SK-N-SH treated with all-trans-retinoic acid at 6 μM for 48 hours (cell line): ENCODE data around the gene NPAS3.

ENCODE experiments used
- ARNTL ChIP-seq: fragments of 450-650 bp; formaldehyde crosslinking; IDR thresholded peaks from 2 replicates; pipeline ENCODE4 v1.5.0; 2020; ENCODE audit warnings: low read depth, mild to moderate bottlenecking, moderate library complexity, borderline replicate concordance
- BACH2 ChIP-seq: fragments of 250-450 bp; sonication (Bioruptor Pico); IDR thresholded peaks from 2 replicates; pipeline ENCODE4 v1.9.0; 2021; ENCODE audit warnings: mild to moderate bottlenecking, borderline replicate concordance
- CSDC2 ChIP-seq: fragments of 250-450 bp; sonication (Bioruptor Pico); IDR thresholded peaks from 2 replicates; pipeline ENCODE4 v1.5.0; 2020; ENCODE audit warnings: mild to moderate bottlenecking, moderate library complexity
- GLIS3 ChIP-seq: fragments of 250-450 bp; sonication (Bioruptor Pico); IDR thresholded peaks from 2 replicates; pipeline ENCODE4 v1.5.0; 2020; ENCODE audit warnings: mild to moderate bottlenecking, moderate library complexity
- RARB ChIP-seq: fragments of 250-450 bp; sonication (Bioruptor Pico); IDR thresholded peaks from 2 replicates; pipeline ENCODE4 v1.8.0; 2021; ENCODE audit warnings: mild to moderate bottlenecking, moderate library complexity
- ZFP3 ChIP-seq: fragments of 250-450 bp; sonication (Bioruptor Pico); IDR thresholded peaks from 2 replicates; pipeline ENCODE4 v1.5.0; 2020; ENCODE audit warnings: mild to moderate bottlenecking, moderate library complexity
- ZFP30 ChIP-seq: fragments of 450-650 bp; formaldehyde crosslinking; IDR thresholded peaks from 2 replicates; pipeline ENCODE4 v1.5.0; 2022; ENCODE audit warnings: mild to moderate bottlenecking, moderate library complexity
- ZNF565 ChIP-seq: fragments of 450-650 bp; formaldehyde crosslinking; conservative IDR thresholded peaks from 2 replicates; pipeline ENCODE4 v1.5.0; 2020; ENCODE audit warnings: low read depth, mild to moderate bottlenecking, moderate library complexity
- ZNF8 ChIP-seq: fragments of 450-650 bp; formaldehyde crosslinking; IDR thresholded peaks from 2 replicates; pipeline ENCODE4 v1.5.0; 2020; ENCODE audit warnings: mild to moderate bottlenecking, moderate library complexity
- TF ChIP-seq, protein P1 (sequence below): fragments of 250-450 bp; sonication (Bioruptor Pico); IDR thresholded peaks from 2 replicates; pipeline ENCODE4 v1.8.0; 2020; ENCODE audit warnings: mild to moderate bottlenecking, moderate library complexity, borderline replicate concordance
- TF ChIP-seq, protein P2 (sequence below): fragments of 250-450 bp; sonication (Bioruptor Pico); IDR thresholded peaks from 2 replicates; pipeline ENCODE4 v1.5.1; 2020; ENCODE audit warnings: low read depth, mild to moderate bottlenecking, moderate library complexity
- TF ChIP-seq, protein P3 (sequence below): fragments of 250-450 bp; sonication (Bioruptor Pico); IDR thresholded peaks from 2 replicates; pipeline ENCODE4 v1.8.0; 2021; ENCODE audit warnings: low read depth, mild to moderate bottlenecking, moderate library complexity, borderline replicate concordance

DNA sequence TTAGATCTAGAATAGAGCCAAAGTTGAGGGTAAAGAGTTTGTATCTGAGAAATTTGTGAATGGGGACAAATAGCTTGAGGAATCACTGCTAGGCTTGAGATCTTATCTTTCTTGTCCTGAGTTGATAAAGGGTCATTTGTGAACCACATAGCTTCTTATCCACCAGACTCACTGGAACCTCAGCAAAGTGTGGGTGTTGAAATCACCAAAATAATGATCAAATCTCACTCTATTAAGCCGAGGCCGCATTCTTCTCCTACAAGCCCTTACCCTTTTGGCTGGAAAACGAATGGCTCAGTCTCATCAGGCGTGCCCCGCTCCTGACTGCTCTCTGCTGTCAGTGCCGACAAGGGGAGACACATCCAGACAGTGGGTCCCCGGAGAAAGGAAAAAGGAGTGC lies 771.6 kb downstream of the NPAS3 start:
- TF ChIP-seq, protein P1, sequence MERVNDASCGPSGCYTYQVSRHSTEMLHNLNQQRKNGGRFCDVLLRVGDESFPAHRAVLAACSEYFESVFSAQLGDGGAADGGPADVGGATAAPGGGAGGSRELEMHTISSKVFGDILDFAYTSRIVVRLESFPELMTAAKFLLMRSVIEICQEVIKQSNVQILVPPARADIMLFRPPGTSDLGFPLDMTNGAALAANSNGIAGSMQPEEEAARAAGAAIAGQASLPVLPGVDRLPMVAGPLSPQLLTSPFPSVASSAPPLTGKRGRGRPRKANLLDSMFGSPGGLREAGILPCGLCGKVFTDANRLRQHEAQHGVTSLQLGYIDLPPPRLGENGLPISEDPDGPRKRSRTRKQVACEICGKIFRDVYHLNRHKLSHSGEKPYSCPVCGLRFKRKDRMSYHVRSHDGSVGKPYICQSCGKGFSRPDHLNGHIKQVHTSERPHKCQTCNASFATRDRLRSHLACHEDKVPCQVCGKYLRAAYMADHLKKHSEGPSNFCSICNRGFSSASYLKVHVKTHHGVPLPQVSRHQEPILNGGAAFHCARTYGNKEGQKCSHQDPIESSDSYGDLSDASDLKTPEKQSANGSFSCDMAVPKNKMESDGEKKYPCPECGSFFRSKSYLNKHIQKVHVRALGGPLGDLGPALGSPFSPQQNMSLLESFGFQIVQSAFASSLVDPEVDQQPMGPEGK (CRISPR knock-in tag), result no peak
- TF ChIP-seq CSDC2 (no peak), GLIS3 (CRISPR knock-in tag) (no peak), ZNF8 (CRISPR knock-in tag) (no peak), RARB (CRISPR knock-in tag) (no peak), ARNTL (CRISPR knock-in tag) (no peak), ZNF565 (CRISPR knock-in tag) (no peak), ZFP30 (no peak), BACH2 (CRISPR knock-in tag) (no peak), ZFP3 (CRISPR knock-in tag) (no peak)
- TF ChIP-seq, protein P2, sequence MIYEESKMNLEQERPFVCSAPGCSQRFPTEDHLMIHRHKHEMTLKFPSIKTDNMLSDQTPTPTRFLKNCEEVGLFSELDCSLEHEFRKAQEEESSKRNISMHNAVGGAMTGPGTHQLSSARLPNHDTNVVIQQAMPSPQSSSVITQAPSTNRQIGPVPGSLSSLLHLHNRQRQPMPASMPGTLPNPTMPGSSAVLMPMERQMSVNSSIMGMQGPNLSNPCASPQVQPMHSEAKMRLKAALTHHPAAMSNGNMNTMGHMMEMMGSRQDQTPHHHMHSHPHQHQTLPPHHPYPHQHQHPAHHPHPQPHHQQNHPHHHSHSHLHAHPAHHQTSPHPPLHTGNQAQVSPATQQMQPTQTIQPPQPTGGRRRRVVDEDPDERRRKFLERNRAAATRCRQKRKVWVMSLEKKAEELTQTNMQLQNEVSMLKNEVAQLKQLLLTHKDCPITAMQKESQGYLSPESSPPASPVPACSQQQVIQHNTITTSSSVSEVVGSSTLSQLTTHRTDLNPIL (CRISPR knock-in tag), result no peak
- TF ChIP-seq, protein P3, sequence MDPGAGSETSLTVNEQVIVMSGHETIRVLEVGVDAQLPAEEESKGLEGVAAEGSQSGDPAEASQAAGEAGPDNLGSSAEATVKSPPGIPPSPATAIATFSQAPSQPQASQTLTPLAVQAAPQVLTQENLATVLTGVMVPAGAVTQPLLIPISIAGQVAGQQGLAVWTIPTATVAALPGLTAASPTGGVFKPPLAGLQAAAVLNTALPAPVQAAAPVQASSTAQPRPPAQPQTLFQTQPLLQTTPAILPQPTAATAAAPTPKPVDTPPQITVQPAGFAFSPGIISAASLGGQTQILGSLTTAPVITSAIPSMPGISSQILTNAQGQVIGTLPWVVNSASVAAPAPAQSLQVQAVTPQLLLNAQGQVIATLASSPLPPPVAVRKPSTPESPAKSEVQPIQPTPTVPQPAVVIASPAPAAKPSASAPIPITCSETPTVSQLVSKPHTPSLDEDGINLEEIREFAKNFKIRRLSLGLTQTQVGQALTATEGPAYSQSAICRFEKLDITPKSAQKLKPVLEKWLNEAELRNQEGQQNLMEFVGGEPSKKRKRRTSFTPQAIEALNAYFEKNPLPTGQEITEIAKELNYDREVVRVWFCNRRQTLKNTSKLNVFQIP, result no peak
